Iris pigment epithelial cell (primary cell): ENCODE measurements around the gene ACTL6B.
"Not testable (repeated sequence)": the region's sequence is repeated elsewhere in the genome, so short reads cannot be mapped to it uniquely, and the experiment has no call there.

ENCODE experiments used
- DNase-seq: peaks from one replicate; pipeline ENCODE4 v3.0.0-alpha.2; 2011; ENCODE audit warnings: low read depth

ACTL6B gene

DNA sequence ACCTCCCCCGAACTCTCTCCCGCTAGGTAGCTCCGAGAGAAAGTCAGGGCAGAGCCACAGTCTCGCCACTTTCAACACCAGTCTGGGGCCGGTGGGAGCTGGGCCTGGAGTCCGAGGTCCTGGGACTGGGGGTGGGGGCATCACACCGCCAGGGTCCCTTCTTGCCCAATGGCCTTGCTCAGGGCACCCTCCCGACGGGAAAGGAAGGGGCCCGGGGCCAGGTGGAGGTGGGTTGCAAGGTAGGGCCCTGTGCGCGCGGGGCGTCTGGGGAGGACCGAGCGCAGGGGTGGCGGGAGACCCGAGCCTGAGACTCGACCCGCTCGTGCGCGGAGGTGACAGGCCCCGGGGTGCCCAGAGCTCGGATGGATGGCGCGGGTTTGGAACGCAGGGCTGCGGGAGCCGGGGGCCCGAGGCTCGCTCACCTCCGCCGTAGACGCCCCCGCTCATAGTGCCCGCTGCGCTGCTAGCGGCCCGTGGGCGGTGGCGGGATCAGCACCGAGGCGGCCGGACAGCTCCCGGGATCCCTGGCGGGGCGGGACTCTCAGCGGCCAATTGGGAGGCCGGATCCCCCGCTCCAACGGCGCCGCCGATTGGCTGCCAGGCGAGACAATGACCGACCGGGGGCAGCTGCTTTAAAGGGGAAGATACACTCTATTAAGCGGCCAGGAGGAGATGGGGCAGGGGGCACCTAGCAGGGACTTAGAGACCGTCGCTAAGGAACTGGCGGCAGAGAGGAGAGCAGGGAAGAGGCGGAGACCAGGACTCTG is at the start of gene ACTL6B:
TSS of gene ACTL6B (minus strand) at position 541 of the 767 bp plus-strand sequence. CDS start at position 447, 94 bp downstream.
- peak; percentile 26 for DNase-seq

DNA sequence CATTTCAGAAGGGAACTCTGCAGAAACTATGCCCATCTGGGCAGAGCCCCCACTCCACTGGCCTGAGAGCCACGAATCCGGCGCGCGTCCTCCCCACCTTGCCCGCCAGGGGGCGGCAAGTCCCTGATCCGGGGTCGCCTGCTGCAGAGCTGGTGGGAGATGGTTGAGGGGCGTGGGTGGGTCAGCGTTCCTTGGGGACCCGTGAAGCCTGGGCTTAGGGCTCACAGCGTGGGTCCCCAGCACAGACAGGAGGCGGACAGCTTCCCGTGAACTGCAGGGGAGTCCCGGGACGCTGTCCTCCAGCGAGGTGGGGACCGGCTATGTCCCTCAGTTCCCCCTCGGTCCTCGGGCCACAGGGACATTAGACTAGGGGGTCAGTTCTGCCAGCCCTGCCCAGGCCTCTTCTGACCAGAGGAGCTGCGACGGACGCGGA is 49.1 kb upstream of the ACTL6B start:
- DNase-seq: peak; percentile 55

DNA sequence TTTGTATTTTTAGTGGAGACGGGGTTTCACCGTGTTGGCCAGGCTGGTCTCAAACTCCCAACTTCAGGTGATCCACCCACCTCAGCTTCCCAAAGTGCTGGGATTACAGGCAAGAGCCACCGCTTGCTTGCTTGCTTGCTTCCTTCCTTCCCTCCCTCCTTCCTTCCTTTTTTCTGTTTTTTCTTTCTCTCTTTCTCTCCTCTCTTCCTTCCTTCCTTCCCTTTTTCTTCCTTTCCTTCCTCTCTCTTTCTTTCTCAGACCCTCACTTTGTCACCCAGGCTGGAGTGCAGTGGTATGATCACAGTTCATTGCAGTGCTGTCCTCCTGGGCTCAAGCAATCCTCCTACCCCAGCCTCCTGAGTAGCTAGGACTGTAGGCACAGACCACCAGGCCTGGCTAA is 44.8 kb upstream of the ACTL6B start:
- DNase-seq: not testable (repeated sequence)

DNA sequence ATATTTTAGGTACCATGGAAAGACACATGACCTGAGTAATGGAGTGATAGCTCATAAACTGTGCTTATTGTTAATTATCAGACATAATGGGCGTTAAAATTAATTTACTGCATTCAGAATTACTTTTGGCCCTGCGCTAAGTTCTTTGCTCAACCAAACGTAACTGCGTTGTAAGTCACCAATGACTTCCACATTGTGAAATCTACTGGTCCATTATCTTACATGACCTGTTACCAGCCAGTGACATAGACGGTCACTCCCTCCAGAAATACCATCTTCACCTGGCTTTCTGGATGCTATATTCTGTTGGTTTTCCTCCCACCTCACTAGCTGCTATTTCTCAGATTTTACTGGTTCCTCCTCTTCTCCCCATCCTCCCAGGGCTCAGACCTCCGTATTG is 42.8 kb upstream of the ACTL6B start:
- DNase-seq: no peak

DNA sequence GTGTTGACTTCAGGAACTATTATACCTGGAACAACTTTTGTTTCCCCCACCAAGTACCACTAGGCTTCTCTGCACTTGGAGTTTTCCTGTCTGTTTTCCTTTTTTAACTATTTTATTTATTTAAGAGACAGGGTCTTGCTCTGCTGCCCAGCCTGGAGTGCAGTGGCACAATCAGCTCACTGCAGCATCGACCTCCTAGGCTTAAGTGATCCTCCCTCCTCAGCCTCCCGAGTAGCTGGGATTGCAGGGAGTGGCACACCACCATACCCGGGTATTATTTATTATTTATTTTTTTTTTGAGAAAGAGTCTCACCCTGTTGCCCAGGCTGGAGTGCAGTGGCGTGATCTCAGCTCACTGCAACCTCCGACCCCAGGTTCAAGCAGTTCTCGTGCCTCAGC is 39.9 kb upstream of the ACTL6B start:
- DNase-seq: no peak

DNA sequence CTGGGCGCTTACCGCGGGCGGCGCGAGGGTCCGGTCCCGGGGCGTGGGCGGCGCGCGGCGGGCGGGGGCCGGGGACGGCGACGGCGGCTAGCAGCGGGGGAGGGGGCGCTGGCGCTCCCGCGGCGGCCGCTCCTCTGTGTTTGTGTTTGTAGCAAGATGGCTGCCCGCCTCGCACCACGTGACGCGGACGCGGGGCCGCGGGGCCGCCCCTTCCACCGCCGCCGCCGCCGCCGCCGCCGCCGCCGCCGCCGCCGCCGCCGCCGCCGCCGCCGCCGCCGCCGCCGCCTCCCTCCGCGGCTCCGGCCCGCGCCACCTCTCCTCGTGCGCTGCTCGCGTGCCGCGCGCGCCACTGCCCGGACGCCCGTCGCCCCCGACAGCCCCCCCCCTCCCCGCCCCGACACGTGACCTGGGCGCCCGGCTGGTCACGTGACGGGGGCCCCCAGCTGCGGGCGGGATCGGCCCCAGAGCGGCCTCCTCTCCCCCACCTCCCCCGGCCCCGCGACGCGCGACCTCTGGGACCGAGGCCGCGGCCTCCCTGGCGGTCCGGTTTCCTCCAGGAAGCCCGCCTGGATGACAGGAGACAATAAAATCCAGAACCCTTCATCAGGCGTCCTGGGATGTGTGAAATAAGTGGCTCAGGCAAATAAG is 38.0 kb upstream of the ACTL6B start, which contains the start of gene GIGYF1:
TSS of gene GIGYF1 (minus strand) at position 153 of the 648 bp plus-strand sequence. CDS start 6,012 bp downstream, outside the sequence.
- DNase-seq: peak; percentile 52

DNA sequence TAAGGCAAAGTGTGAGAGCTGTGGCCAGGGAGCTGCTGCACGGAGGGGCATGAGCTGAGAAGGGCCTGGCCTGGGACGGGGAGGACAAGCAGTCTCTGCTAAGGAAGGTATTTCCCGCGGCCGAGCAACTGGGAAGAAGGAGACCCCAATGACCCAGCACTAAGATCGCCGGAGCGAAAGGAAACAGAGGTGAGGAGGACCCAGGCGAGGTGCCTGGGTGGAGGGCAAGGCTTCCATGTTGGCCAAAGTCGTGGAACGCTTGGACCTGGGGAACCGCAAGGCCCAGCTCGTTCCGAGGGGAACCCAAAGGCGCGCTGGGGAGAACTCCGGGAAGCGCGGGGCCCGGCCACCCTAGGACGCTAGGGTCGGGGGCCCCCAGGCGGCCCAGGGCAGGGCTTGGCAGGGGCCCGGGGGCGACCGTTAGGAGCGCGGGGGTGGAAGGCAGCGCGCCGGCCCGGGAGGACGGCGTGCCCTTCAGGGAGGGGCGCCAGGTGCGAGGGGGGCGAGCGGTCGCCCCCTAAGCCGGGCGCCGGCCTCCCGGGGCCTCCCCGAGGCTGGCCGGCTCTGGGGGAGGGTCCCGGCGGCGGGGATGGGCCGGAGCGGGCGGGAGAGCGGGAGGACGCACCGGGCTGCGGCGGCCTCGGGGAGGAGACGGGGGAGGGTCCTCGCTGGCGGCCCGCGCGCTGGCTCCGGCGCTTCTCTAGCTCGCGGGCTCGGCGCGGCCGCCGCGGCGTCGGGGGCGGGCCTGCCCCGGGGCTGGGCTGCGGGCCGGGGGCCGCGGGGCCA is 37.3 kb upstream of the ACTL6B start:
- DNase-seq: no peak

DNA sequence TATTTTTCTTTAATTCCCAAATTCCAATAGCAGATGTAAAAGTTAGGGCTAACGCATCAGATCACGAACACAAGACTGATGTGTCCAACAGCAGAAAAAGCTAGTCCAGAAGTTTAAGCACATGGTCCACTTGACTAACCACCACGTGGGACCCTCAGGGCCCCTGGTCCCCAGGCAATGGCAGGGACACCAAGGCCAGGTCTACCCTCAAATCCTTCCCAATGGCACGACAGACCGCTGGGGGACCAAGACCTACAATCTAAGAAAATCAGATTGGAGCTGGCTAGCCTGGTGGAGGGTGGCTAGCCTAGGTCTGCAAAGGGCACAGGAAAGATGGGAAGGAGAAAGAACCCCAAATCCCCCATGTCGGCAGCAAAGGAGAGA is 36.3 kb upstream of the ACTL6B start:
- no peak for DNase-seq

DNA sequence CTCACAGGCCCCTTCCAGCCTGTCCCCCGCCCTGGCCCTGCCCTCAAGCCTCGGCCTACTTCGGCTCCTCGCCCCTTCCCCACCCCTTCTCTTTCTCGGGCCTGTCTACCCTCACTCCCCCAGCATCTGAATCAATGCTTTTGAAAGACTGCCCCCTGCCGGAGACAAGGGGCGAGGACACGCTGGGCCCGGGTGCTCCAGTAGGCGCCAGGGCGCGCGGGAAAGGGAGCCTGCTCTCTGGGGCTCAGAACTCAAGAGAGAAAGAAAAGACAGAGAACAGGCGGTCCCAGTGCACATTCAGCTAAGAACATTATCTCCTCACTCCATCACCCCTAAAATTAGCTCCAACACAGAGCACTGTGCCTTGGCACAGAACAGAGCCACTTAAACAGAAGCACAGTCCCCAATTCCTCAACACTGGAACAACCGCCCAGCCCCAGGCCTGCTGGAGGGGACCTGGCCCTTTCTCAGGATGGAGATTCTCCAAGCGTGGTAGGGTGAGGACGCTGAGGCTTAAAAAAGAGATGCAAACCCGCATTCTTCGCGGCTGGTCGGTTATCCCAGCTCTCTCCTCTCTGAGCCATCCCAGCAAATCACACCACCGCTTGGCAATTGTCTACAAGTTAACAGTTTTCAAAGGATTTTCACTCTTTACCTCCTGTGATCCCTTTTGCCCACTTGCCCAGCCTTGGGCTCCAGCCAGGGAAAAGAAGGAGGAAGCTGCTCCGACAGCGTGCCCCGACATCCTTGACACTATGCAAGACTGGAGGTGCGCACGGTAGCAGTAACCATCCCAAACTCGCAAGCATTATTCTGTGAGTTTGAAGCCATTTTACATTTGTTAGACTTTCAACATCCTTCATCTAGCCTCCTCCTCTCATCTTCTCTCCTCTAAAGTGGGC is 35.7 kb upstream of the ACTL6B start:
- peak; percentile 63 for DNase-seq

DNA sequence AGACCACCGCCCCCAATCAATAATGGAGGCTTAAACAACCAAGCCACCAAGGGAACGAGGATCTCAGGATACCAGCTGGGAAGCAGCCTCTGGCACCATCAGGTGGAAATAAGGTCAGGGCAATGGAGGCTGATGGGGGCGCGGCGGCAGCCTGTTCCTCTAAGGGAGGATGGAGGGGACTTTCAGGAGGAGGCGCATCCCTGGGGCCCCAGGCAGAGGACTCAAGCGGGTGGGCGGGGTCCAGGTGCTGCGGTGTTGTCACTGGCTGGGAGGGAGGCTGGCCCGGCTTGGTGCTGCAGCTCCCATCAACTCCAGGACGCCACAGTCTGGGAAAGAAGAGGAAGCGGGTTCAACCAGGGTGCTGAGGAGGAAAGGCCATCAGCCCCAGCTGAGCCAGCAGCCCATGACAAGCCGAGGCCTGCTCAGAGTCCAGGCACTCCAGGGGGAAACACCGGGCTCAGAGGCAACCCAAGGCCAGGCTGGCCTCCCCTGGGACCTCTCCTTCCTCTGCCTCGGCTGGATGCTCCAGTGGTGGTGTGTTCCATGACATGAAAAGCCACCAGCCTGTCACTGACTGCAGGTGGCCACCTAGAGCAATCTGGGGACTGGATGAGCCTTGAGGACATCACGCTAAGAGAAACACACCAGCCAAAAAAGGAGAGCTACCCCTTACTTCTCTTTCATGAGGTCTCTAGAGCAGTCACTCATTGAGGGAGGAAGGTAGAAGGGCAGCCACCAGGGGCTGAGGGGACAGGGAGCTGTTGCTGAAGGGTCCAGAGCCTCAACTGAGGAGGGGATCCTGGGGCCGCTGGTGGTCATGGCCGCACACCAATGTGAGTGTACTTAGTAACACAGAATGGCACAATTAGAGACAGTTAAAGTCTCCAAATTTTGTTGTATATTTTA is 33.2 kb upstream of the ACTL6B start:
- DNase-seq: no peak

DNA sequence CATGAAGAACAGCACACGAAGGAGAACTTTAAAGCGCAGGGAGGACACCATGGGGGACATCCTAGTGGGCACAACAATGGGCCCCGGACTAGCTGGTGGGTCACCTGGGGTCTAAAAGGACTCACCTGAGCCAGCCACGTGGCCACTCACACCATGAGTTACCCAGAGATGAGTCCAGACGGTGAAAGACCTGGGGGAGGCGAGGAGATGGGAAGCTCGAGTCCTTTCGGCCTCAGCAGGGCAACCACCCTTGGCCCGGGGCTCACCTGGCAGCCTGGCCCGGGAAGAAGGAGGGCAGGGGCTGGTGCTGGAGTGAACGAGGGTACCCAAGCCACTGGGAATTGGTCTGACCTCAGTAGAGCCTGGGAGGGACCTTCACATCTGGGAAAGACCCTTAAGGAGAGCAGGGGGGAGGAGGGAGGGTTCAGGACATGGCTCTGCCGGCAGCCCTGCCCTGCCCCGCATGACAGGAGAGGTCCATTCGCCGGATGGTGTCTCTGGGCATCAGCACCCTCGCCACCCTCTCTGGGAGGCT is 32.1 kb upstream of the ACTL6B start:
- no peak for DNase-seq

DNA sequence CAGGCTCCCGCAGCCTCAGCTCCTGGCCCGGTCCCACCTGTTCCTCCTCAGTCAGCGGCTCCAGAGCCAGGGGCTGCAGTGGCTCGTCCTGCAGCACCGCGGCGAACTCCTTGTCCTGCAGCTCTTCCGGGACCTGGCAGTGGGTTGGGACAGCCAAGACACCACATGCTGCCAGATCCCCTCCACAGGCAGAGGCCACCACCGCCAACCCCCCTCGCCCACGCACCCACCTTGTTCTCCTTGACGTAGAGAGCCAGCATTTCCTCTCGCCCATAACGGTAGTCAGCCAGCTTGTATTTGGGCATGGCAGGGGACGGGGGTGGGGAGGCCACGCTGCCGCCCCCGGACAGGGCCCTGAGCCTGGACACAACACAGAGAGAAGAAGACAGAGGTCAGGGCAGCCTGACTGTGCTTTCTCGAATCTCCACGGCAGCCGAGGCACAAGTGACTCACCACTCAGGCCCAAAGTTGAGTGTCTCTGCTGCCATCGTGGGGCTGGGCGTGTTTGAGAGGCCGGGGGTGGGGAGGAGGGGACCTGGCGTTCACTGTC is 31.6 kb upstream of the ACTL6B start:
- DNase-seq: peak; percentile 43

DNA sequence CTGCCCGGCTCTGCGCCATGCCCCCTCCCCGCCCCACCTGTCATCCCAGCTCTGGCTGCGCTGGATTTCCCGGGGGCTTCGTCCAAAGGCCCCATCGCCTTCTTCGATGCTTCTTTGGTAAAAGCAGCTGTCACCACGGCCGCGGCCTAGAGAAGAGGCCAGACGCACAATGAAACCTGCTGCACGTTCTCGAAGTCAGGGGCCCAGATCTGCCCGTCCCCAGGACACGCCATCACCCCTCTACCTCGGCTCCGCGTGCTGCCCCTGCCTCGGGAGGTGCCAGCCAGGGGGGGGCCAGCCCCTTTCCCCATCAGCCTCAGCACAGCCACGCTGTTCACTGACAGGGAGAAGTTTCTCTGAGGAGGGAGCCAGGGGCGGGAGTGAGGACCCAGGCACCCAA is 31.0 kb upstream of the ACTL6B start:
- DNase-seq: no peak

DNA sequence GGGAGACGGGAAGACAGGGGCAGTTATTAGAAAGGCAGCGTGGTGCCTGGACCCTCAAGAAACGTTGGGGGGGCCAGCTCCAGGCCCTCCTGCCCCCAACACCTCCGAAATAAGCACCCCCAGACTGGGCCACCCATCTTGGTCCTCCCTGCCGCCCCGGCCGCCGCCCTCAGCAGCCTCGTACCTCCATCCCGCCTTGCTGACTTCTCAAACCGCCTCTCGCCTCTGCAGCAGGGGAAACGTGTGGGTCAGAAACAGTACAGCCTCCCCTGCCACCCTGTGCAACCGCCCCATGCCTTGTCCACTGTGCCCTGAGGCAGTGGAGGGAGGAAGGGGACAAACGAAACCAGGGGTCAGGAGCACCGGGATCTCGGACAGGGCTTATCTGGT is 30.6 kb upstream of the ACTL6B start:
- no peak for DNase-seq

DNA sequence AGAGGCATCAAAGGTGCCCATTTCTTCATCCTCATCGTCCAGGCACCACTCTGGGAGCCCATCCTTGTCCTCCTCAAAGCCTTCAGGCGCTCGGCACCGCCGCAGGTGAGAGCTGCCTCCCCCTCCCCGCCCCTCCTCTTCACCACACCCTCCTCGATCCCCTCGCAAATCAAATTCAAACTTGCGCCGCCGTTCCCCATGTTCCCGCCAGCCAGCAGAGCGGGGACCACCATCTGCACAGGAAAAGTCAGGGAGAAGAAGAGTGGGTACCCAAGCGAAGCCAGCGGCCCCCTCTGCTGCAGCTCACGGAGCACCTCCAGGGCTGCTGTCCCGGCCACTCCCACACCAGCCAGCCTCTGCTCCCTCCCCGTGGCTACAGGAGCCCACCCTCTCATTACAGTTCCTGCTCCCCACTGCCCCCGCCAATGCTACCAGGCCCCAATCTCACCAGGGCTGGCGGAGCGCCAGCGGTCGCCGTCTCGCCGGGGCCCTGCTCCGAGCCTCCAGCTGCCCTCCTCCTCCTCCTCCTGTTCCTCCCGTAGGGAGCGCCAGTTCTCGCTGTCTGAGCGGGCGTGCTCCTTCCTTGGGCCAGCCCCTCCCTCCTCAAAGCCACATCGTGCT is 30.1 kb upstream of the ACTL6B start:
- no peak for DNase-seq

DNA sequence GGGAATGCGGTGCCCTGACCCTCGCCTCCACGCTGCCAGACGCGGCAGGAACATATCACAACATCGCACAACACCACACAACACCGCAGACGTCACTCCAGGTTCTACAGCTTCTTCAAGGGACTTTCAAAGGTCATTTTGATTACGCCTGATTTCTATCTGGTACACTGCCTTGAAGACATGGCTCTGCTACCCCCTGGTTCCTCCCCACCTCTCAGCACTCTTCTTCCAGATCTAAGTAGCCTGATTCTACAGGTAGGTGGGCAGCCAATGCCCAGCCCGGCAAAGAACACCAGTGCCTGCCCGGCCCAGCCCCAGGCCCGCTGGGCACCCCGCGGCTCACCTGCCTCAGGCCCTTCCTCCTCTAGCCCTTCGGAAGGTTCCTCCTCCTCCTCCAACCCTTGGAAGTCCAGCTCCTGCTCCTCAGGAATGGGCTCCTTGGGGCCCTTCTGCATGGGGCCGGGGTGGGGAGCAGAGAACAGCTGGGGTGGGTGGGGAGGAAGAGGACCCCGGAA is 29.4 kb upstream of the ACTL6B start:
- no peak for DNase-seq

DNA sequence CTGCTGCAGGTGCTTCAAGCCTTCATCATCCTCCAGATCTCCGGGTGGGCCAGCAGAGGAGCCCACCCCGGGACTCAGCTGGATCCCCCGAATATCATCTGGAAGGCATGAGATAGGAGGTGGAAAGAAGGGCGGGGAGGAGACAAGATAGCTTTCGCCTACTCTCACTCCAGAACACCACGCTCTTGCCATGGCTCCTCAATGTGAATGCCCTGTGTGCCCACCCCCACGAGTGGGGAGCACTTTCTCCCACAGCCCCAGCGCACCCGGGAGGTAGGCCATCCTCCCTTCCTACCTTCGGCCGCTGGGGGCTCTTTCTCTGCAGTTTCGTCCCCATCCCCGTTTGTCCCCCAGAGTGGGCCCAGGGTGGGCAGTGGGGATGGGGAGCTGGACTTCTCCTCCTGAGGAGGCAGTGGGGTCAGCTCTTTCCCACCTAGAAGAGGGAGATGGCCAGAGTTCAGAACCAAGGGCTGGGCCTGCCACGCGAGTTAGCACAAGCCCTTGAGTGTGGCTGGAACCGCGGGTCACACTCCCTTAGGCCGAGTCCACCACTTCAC is 28.9 kb upstream of the ACTL6B start:
- DNase-seq: no peak

DNA sequence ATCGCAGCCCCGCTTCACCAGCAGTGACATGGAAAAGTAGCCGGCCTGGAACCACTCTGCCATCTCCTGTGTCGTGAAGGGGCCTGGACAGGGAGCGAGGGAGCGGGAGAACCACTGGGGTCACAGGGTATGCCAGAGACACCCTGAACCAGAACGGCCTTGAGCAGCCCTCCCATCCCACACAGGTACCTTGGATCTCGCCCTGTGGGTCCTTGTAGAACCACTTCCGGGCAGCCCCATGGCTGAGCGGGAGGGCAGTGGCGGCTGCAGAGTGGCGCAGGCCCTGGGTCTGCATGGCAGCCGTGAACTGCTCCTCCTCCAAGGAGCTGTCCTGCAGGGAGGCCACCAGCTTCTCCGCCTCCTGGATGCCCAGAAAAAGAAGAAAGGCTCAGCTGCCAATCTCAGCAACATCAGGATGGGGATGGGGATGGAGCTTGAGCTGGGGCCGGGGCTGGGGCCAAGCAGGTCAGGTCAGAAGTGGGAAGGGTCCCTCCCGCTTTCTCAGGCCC is 28.3 kb upstream of the ACTL6B start:
- DNase-seq: no peak
